Measurements from ENCODE around the gene NOL3.

Gene NOL3

GRCh38 chr16:67190448-67191399 lies 20.4 kb downstream of the NOL3 start:
- DNase-seq, result no peak

DNA sequence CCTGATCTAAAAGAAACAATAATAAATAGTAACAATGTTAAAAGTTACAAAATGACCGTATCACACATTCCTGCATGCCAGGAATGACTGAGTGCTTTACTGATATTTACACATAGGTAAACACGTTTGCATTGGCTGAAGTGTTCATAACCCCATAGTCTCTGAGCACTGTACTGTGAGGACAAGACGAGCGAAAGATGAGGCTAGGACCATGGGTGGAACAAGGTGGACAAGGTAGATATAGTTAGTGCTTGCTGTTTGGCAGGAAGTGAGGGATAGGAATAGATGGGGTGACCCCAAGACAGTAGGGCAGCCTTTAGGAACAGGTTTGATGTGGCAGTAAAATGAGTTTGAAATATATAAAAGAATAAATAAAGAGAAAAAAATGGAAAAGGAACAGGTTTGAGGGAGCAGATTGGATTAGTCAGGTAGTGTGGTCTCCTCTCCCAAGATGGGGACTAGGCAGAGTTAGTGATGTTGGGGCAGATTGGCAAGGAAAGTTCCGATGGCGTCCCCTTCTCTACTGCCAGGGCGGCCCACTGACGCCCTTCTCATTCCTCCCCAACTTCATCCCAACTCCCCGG lies 21.2 kb downstream of the NOL3 start:
- no peak for DNase-seq

DNA sequence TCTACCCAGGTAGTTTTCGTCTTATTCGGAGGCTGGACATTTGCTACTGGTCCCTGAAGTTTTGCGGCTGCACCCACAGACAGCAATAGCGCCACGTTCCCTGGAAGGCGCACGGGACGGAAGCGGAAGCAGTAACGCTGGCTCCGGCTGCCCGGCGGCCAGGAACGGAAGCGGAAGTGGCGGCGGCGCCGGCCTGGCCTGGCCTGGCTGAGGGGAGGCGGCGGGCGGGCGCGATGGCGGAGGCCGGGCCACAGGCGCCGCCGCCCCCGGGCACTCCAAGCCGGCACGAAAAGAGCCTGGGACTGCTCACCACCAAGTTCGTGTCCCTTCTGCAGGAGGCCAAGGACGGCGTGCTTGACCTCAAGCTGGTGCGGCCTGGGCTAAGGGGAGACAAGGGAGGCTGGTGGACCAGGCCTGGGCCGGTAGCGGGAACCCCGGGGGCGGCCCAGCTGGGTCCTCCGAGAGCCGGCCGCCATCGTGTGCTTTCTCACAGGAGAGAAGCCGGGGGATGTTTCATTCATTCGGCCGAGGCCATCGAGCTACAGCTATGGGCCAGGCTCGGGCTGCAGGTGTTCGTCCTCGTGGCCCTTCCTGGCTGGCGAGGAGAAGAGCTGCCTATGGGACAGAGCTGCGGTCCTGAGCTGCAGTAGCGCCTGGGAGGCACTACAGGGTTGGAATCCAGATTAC lies 21.8 kb downstream of the NOL3 start, which contains the start of gene E2F4:
Gene E2F4, plus strand, starts transcription at position 161 of the 687 bp plus-strand sequence. Its CDS starts 73 bp downstream, at position 234.
- peak; percentile 86 for DNase-seq

DNA sequence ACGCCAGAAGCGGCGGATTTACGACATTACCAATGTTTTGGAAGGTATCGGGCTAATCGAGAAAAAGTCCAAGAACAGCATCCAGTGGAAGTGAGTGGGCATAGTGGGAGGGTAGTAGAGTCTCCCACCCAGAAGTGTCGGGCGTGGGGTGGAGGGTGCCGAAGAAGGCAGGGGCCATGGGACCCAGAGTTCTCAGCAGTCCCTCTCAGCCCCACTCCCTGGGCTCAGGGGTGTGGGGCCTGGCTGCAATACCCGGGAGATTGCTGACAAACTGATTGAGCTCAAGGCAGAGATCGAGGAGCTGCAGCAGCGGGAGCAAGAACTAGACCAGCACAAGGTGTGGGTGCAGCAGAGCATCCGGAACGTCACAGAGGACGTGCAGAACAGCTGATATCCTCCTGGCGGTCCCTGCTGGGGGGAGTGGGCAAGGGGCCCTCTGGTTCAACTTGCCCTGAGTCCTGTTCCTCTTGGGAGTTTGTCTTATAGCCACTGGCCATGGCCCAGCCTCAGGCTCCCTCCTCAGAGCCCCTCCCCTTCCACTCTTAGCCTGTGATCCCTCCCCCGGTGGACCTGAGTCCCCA lies 22.5 kb downstream of the NOL3 start:
- DNase-seq, result no peak

DNA sequence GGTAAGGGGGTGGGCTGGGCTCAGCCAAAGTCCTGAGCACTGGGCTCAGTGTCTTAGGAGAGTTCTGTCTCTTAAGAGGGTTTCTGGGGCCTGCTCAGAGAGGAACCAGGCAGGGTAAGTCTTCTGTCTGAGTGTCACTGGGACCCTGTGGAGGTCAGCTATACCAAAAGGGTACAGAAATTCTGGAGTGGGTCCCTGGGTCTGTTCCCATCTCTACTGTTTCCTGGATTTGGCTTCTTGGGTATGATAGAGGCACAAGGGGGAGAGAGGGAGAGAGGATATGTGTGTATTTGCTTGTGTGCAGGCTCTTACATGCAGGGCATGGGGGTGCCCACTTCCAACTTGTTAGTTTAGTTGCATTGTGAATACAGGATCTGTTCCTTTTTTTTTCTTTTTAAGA lies 23.2 kb downstream of the NOL3 start:
- DNase-seq, result no peak

- DNase-seq, result no peak
These were observed 23.9 kb downstream of the NOL3 start for GRCh38 chr16:67194260-67194659.

DNA sequence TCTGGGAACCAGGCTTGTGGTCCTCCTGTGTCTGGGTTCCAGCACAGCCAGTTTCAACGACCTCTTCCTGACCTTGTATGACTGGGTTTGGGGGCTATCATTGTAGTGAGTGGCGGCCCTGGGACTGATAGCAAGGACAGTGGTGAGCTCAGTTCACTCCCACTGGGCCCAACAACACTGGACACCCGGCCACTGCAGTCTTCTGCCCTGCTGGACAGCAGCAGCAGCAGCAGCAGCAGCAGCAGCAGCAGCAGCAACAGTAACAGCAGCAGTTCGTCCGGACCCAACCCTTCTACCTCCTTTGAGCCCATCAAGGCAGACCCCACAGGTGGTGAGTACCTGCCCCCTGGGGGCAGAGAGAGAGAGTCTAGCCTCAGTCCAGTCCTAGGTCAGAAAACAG lies 25.3 kb downstream of the NOL3 start:
- no peak for DNase-seq

DNA sequence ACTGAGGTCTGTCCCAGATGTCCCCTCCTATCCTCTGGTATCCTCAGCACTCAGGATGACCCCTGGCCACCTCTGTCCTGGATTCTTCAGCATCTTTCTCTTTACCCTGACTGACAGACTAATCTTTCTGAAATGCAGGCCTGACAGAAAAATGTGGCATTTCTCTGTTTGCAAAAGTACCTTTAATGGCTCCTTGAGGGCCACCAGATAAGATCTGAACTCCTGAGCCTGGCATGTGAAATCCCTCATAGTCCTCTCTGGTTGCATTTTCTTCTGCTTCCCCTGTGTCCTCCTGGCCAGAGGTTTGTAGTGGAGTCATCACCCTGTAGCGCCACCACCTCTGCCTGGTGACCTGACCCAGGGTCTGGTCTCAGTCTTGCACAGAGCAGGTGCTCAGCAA lies 26.5 kb downstream of the NOL3 start:
- no peak for DNase-seq

DNA sequence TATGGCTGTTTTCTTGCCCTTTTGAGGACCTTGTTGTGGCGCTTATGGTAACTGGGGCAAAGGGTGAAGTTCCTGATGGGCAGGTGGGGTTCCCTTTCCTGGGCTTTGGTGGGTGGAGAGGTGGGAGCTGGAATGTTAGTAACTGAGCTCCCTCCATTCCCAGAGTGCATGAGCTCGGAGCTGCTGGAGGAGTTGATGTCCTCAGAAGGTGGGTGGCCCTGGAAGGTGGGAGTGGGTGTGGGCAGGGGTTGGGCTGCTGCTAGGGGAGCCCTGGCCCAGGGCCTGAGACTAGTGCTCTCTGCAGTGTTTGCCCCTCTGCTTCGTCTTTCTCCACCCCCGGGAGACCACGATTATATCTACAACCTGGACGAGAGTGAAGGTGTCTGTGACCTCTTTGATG lies 27.4 kb downstream of the NOL3 start:
- no peak for DNase-seq

DNA sequence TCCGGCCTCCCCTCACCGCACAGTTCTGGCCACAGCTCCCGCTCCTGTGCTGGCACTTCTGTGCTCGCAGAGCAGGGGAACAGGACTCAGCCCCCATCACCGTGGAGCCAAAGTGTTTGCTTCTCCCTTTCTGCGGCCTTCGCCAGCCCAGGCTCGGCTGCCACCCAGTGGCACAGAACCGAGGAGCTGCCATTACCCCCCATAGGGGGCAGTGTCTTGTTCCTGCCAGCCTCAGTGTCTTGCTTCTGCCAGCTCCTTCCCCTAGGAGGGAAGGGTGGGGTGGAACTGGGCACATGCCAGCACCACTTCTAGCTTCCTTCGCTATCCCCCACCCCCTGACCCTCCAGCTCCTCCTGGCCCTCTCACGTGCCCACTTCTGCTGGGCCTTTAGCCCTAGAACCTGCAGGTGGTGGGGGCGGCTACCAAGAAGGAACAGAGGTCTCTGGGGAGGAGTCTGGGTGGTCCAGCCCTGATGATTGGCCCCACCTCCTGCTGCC lies 27.9 kb downstream of the NOL3 start:
- peak; percentile 32 for DNase-seq

DNA sequence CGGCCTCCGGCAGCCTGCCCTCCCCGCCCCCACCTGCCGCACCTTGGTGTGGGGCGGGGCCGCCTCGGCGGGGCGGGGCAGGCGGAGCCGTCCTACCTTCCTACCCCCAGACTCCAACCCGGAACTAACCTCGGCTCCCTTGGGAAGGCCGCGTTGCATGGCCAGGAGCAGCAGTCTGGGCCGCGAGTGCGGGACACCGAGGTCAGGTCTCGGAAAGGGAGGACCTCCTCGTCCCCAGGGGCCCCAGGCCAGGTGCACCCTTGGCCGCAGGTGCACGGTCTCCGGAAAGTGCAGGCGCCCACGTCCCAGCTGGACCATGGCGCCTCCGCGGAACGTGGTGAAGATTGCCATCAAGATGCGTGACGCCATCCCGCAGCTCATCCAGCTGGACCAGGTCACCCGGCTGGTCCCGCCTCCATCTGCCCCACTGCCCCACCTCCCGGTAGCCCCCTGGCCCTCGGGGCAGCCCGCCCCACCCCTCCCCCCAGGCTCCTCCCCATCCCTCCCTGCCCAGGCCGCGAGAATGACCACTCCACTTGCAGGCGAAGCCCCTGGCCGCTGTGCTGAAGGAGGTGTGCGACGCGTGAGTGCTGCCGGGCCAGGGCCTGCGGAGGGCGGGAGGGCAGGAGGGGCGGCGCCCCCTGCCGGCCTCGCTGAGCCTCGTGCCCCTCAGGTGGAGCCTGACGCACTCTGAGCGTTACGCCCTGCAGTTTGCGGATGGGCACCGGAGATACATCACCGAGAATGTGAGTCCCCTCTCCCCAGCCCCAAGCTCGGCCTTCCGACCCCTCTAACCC lies 28.9 kb downstream of the NOL3 start, which contains the start of gene ELMO3:
Gene ELMO3, plus strand, starts transcription at position 121 of the 797 bp plus-strand sequence. Its CDS starts 196 bp downstream, at position 317.
- DNase-seq, result no peak

DNA sequence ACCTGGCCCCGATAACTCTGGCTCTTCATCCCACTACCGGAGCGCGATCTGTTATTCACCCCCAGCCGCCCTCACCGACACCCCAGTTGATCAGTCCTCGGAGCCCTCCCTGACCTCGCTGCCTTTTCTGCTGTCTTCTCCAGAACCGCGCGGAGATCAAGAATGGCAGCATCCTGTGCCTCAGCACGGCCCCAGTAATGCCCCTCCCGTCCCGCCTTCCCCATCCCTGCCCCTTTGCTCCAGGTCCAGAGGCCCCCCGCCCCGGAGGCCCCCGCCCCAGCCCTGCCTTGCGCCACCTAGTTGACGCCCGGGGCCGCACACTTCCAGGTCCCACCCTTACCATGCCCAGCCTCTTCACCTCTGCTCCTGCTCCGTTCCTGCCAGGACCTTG lies 29.5 kb downstream of the NOL3 start:
- DNase-seq, result no peak

GRCh38 chr16:67200491-67200890 lies 30.2 kb downstream of the NOL3 start:
- no peak for DNase-seq

- no peak for DNase-seq
These were observed 31.3 kb downstream of the NOL3 start for GRCh38 chr16:67201411-67202345.

GRCh38 chr16:67202426-67202825 lies 32.1 kb downstream of the NOL3 start:
- DNase-seq, result no peak

GRCh38 chr16:67202956-67203493 lies 32.7 kb downstream of the NOL3 start:
- no peak for DNase-seq

DNA sequence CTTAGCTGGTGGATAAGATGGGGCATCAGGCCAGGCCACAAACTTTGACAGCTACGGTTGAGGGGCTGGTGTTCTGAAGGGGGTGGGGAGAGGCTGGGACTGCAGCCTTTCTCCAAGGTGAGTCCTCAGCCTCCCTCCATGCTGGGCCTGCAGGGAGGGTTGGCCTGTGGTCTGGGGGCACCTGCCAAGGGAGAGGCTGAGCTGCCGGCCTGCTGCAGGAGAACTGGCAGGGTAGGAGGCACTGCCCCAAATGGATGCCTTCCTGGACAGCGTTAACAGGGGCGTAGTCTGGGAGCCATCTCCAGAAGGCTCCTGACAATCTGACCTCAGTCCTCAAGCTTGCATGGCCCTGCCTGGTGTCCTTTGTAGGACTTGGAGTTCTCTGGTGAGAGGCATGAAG lies 33.7 kb downstream of the NOL3 start:
- DNase-seq, result no peak

DNA sequence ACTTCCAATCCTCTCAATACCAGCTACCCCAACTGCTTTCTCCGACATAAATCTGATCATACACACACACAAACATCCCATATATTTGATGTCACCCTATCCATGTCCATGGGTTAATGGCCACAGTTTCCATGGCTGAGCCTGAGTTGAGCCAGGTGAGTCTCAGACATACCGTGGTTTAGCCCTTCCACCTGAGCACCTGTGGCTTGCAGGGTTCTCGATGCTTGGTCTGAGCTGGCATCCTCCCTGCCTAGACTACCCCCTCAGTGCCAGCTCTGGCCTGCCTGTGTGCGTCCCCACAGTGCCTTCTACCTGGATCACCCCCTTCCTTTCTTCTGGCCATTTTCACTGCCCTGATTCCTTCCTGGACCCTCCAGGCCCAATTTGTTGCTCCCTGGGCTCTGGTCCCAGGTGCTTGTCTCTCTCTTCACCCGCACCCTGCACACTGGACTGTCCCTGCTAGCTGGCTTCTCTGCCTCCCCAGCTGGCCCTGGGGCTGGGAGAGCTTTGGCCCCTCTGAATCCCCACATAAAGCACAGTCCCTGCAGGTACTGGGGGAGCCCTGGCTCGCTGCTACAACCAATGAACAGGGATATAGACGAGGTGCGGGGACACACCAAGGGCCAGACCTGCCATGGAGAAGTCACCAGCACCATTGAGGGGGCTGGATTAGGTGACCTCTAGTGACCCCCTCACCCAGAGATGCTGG lies 35.9 kb downstream of the NOL3 start:
- DNase-seq, result no peak

- no peak for DNase-seq
These were observed 36.5 kb downstream of the NOL3 start for GRCh38 chr16:67206838-67207248.

Data from CD4-positive, alpha-beta T cell treated with Interleukin-15 for 1 hour (primary cell).